IMR-90 (cell line): Measurements from ENCODE around the gene ALG6.
A peak's percentile ranks its signal among the peaks of the same experiment; 100 is the strongest.

ENCODE experiments used
- BHLHE40 ChIP-seq: fragments of 150-350 bp; IDR thresholded peaks from 2 replicates; pipeline ENCODE4 v1.6.1; 2016; ENCODE audit warnings: mild to moderate bottlenecking, low read depth, low read length
- CHD1 ChIP-seq: IDR thresholded peaks from 2 replicates; pipeline ENCODE4 v1.6.1; 2012; ENCODE audit warnings: low read depth, low read length, improper control_type of control experiment
- FOS ChIP-seq: fragments of 150-350 bp; IDR thresholded peaks from 2 replicates; pipeline ENCODE4 v1.6.1; 2016; ENCODE audit warnings: low read depth, low read length
- MAFK ChIP-seq: IDR thresholded peaks from 2 replicates; pipeline ENCODE4 v1.6.1; 2012; ENCODE audit warnings: low read depth, low read length, improper control_type of control experiment
- MAZ ChIP-seq: IDR thresholded peaks from 2 replicates; pipeline ENCODE4 v1.6.1; 2012; ENCODE audit warnings: low read depth, mild to moderate bottlenecking, low read length, improper control_type of control experiment, moderate library complexity, borderline replicate concordance
- NFE2L2 ChIP-seq: fragments of 150-350 bp; IDR thresholded peaks from 2 replicates; pipeline ENCODE4 v1.6.1; 2016; ENCODE audit warnings: low read depth, mild to moderate bottlenecking, low read length
- POLR2A ChIP-seq: IDR thresholded peaks from 2 replicates; pipeline ENCODE4 v1.6.1; 2012; ENCODE audit warnings: mild to moderate bottlenecking, low read depth, low read length
- RAD21 ChIP-seq: IDR thresholded peaks from 2 replicates; pipeline ENCODE4 v1.6.1; 2012; ENCODE audit warnings: low read length, improper control_type of control experiment
- RCOR1 ChIP-seq: IDR thresholded peaks from 2 replicates; pipeline ENCODE4 v1.6.1; 2012; ENCODE audit warnings: mild to moderate bottlenecking, low read length, improper control_type of control experiment; ENCODE audit not compliant: insufficient replicate concordance
- RFX5 ChIP-seq: IDR thresholded peaks from 2 replicates; pipeline ENCODE4 v1.8.0; 2012; ENCODE audit warnings: low read depth, mild to moderate bottlenecking, low read length, moderate library complexity
- TF ChIP-seq, protein P1 (sequence below): conservative IDR thresholded peaks from 2 replicates; pipeline ENCODE4 v1.5.1; 2012; ENCODE audit warnings: mild to moderate bottlenecking, low read depth, low read length, improper control_type of control experiment
- TF ChIP-seq, protein P2 (sequence below): fragments of 150-350 bp; IDR thresholded peaks from 2 replicates; pipeline ENCODE4 v1.6.1; 2016; ENCODE audit warnings: low read depth, mild to moderate bottlenecking, low read length, moderate library complexity, borderline replicate concordance

- TF ChIP-seq, protein P1, sequence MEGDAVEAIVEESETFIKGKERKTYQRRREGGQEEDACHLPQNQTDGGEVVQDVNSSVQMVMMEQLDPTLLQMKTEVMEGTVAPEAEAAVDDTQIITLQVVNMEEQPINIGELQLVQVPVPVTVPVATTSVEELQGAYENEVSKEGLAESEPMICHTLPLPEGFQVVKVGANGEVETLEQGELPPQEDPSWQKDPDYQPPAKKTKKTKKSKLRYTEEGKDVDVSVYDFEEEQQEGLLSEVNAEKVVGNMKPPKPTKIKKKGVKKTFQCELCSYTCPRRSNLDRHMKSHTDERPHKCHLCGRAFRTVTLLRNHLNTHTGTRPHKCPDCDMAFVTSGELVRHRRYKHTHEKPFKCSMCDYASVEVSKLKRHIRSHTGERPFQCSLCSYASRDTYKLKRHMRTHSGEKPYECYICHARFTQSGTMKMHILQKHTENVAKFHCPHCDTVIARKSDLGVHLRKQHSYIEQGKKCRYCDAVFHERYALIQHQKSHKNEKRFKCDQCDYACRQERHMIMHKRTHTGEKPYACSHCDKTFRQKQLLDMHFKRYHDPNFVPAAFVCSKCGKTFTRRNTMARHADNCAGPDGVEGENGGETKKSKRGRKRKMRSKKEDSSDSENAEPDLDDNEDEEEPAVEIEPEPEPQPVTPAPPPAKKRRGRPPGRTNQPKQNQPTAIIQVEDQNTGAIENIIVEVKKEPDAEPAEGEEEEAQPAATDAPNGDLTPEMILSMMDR: no peak
- TF ChIP-seq MAZ (no peak), MAFK (no peak), RFX5 (no peak), CHD1 (no peak), POLR2A (no peak), RCOR1 (no peak), RAD21 (no peak), BHLHE40 (no peak), FOS (no peak), NFE2L2 (peak; percentile 62)
- TF ChIP-seq, protein P2, sequence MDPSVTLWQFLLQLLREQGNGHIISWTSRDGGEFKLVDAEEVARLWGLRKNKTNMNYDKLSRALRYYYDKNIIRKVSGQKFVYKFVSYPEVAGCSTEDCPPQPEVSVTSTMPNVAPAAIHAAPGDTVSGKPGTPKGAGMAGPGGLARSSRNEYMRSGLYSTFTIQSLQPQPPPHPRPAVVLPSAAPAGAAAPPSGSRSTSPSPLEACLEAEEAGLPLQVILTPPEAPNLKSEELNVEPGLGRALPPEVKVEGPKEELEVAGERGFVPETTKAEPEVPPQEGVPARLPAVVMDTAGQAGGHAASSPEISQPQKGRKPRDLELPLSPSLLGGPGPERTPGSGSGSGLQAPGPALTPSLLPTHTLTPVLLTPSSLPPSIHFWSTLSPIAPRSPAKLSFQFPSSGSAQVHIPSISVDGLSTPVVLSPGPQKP: no peak
Observed at GRCh38 chr1:63423649-63424048, 56.2 kb downstream of the ALG6 start.
